ENCODE measurements around the gene IL34. TPM values are rescaled to one million over a fixed set of nuclear protein-coding genes. Genes with fewer than 3 reads are reported as not detected.

IL34 gene
- total and polyA plus RNA-seq, 2 of the 13 experiments (the other 11 are each of a cell fraction or from before 2014, with no cell fraction given) = 1.2 to 1.3 TPM

DNA sequence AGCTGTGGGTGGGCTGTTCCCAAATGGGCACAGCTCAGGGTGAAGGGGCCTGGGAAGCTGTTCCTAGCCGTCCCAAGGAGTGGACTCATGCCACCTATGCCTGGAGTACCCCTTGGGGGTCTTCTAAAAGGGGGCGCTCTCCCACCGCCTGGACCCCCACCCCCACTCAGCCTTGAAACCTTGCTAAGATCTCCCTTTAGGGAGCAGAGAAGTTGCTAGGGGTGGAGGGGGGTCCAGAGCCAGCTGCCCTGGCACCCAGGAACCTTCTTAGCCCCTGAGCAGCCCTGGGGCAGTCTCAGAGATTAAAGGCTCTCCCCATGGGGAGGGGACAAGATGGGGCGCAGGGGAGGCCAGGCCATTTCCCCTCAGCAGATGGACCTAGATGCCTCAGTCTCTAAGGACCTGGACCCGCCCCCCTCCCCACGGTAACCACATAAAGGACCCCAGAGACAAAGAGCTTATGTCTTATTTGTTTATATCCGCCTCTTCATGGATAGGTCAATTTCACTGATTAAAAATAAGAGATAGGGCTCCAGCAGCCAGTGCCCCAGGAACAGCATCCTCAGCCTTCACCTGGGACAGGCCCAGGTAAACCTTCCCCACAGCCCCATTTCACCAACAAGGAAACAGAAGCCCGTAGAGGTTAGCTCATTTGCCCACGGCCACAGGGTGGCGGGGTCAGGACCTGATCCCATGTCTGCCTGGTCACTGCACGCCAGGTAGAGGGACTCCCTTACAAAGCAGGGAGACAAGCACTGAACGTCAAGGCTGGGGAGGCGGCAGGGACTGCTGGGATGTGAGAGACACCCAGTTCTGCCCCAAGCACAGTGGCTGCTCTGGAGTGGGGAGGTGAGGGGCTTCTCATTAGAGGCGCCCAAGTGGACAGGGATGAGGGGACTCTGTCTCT is 36.1 kb downstream of the IL34 start (continued):
- TF ChIP-seq PRMT3 (CRISPR knock-in tag; IDR thresholded peaks at IDR 0.05; ENCODE audit: borderline replicate concordance, low read depth) (no peak), ZSCAN30 (CRISPR knock-in tag; IDR thresholded peaks at IDR 0.05) (peak; percentile 6; the same call in 1 of the 2 replicates), ZNF468 (CRISPR knock-in tag; IDR thresholded peaks at IDR 0.05) (0 out of 2 replicates have a peak, but pooled peaks have one; percentile 16), ELF4 (CRISPR knock-in tag; IDR thresholded peaks at IDR 0.05; ENCODE audit: borderline replicate concordance) (no peak), THAP11 (CRISPR knock-in tag; IDR thresholded peaks at IDR 0.05) (peak; percentile 24; the same call in 1 of the 2 replicates), SNRNP70 (IDR thresholded peaks at IDR 0.05; ENCODE audit: low read depth, low read length) (no peak), ZNF12 (CRISPR knock-in tag; IDR thresholded peaks at IDR 0.05) (no peak; the same call in 1 of the 2 replicates), NR2C2 (CRISPR knock-in tag; IDR thresholded peaks at IDR 0.05; ENCODE audit: borderline replicate concordance) (no peak), KLF9 (CRISPR knock-in tag; IDR thresholded peaks at IDR 0.05; ENCODE audit: low read depth) (no peak), HHEX (CRISPR knock-in tag; IDR thresholded peaks at IDR 0.05) (no peak), XRCC5 (optimal IDR thresholded peaks at IDR 0.05; ENCODE audit: low read length) (peak; percentile 4), EEA1 (CRISPR knock-in tag; IDR thresholded peaks at IDR 0.05; ENCODE audit: borderline replicate concordance) (no peak)
- TF ChIP-seq, protein P1, sequence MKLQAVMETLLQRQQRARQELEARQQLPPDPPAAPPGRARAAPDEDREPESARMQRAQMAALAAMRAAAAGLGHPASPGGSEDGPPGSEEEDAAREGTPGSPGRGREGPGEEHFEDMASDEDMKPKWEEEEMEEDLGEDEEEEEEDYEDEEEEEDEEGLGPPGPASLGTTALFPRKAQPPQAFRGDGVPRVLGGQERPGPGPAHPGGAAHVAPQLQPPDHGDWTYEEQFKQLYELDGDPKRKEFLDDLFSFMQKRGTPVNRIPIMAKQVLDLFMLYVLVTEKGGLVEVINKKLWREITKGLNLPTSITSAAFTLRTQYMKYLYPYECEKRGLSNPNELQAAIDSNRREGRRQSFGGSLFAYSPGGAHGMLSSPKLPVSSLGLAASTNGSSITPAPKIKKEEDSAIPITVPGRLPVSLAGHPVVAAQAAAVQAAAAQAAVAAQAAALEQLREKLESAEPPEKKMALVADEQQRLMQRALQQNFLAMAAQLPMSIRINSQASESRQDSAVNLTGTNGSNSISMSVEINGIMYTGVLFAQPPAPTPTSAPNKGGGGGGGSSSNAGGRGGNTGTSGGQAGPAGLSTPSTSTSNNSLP (IDR thresholded peaks at IDR 0.05; ENCODE audit: low read depth, low read length) = no peak
- TF ChIP-seq, protein P2, sequence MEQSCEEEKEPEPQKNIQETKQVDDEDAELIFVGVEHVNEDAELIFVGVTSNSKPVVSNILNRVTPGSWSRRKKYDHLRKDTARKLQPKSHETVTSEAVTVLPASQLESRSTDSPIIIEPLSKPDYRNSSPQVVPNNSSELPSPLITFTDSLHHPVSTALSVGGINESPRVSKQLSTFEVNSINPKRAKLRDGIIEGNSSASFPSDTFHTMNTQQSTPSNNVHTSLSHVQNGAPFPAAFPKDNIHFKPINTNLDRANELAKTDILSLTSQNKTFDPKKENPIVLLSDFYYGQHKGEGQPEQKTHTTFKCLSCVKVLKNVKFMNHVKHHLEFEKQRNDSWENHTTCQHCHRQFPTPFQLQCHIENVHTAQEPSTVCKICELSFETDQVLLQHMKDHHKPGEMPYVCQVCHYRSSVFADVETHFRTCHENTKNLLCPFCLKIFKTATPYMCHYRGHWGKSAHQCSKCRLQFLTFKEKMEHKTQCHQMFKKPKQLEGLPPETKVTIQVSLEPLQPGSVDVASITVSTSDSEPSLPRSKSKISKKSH (CRISPR knock-in tag; IDR thresholded peaks at IDR 0.05; ENCODE audit: borderline replicate concordance) = no peak
- TF ChIP-seq, protein P3, sequence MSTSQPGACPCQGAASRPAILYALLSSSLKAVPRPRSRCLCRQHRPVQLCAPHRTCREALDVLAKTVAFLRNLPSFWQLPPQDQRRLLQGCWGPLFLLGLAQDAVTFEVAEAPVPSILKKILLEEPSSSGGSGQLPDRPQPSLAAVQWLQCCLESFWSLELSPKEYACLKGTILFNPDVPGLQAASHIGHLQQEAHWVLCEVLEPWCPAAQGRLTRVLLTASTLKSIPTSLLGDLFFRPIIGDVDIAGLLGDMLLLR (CRISPR knock-in tag; IDR thresholded peaks at IDR 0.05) = no peak
- TF ChIP-seq, protein P4, sequence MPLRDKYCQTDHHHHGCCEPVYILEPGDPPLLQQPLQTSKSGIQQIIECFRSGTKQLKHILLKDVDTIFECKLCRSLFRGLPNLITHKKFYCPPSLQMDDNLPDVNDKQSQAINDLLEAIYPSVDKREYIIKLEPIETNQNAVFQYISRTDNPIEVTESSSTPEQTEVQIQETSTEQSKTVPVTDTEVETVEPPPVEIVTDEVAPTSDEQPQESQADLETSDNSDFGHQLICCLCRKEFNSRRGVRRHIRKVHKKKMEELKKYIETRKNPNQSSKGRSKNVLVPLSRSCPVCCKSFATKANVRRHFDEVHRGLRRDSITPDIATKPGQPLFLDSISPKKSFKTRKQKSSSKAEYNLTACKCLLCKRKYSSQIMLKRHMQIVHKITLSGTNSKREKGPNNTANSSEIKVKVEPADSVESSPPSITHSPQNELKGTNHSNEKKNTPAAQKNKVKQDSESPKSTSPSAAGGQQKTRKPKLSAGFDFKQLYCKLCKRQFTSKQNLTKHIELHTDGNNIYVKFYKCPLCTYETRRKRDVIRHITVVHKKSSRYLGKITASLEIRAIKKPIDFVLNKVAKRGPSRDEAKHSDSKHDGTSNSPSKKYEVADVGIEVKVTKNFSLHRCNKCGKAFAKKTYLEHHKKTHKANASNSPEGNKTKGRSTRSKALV (CRISPR knock-in tag; IDR thresholded peaks at IDR 0.05) = no peak
- TF ChIP-seq, protein P5, sequence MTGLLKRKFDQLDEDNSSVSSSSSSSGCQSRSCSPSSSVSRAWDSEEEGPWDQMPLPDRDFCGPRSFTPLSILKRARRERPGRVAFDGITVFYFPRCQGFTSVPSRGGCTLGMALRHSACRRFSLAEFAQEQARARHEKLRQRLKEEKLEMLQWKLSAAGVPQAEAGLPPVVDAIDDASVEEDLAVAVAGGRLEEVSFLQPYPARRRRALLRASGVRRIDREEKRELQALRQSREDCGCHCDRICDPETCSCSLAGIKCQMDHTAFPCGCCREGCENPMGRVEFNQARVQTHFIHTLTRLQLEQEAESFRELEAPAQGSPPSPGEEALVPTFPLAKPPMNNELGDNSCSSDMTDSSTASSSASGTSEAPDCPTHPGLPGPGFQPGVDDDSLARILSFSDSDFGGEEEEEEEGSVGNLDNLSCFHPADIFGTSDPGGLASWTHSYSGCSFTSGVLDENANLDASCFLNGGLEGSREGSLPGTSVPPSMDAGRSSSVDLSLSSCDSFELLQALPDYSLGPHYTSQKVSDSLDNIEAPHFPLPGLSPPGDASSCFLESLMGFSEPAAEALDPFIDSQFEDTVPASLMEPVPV (CRISPR knock-in tag; IDR thresholded peaks at IDR 0.05) = no peak
